Smooth muscle cell (in vitro differentiated cells): ENCODE measurements around the gene USF1. TPM values are rescaled to one million over a fixed set of nuclear protein-coding genes. Genes with fewer than 3 reads are reported as not detected.

ENCODE experiments used
- DNase-seq: peaks from one replicate; lab custom pipeline; 2025; ENCODE audit not compliant: unreplicated experiment; lab: John Stamatoyannopoulos, UW
- H2AFZ ChIP-seq: fragments of 200-600 bp; sonication (generic); 2 replicates; pipeline ENCODE4 v1.6.0; 2016; ENCODE audit warnings: antibody characterized with exemption, low read depth, mild to moderate bottlenecking
- H3F3A ChIP-seq: fragments of 200-600 bp; sonication (generic); 2 replicates; pipeline ENCODE4 v1.6.0; 2017; ENCODE audit warnings: antibody characterized with exemption, low read depth
- H3K27ac ChIP-seq: fragments of 200-600 bp; sonication (generic); 2 replicates; pipeline ENCODE4 v1.5.1; 2016; ENCODE audit warnings: low read depth, mild to moderate bottlenecking
- H3K27me3 ChIP-seq: fragments of 200-600 bp; sonication (generic); 2 replicates; pipeline ENCODE4 v1.6.1; 2016; ENCODE audit warnings: low read depth, mild to moderate bottlenecking
- H3K36me3 ChIP-seq: fragments of 200-600 bp; sonication (generic); 2 replicates; pipeline ENCODE4 v1.5.1; 2016; ENCODE audit warnings: low read depth
- H3K4me1 ChIP-seq: fragments of 200-600 bp; sonication (generic); 2 replicates; pipeline ENCODE4 v1.5.1; 2016; ENCODE audit warnings: low read depth
- H3K4me2 ChIP-seq: fragments of 200-600 bp; sonication (generic); 2 replicates; pipeline ENCODE4 v1.6.0; 2016; ENCODE audit warnings: mild to moderate bottlenecking
- H3K4me3 ChIP-seq: fragments of 200-600 bp; sonication (generic); 2 replicates; pipeline ENCODE4 v1.5.1; 2016; ENCODE audit warnings: mild to moderate bottlenecking
- H3K79me2 ChIP-seq: fragments of 200-600 bp; sonication (generic); 2 replicates; pipeline ENCODE4 v1.6.0; 2016; ENCODE audit warnings: low read depth, mild to moderate bottlenecking
- H3K9ac ChIP-seq: fragments of 200-600 bp; sonication (generic); 2 replicates; pipeline ENCODE4 v1.6.0; 2016; ENCODE audit warnings: low read depth
- H3K9me3 ChIP-seq: fragments of 200-600 bp; sonication (generic); replicated peaks from 2 replicates; pipeline ENCODE4 v1.5.1; 2016; ENCODE audit warnings: low read depth
- H4K20me1 ChIP-seq: fragments of 200-600 bp; sonication (generic); 2 replicates; pipeline ENCODE4 v1.6.0; 2016; ENCODE audit warnings: low read depth
- WGBS: methylation state at CpG from one replicate; pipeline ENCODE4 v1.1.7; 2016; ENCODE audit warnings: low lambda C conversion rate; 5-methylcytosine and 5-hydroxymethylcytosine counted together
- polyA plus RNA-seq: library from polyadenylated mRNA; unstranded; fragments of >200 nt; fragmentation: Nextera tagmentation; extraction: Ambion mirVana; gene quantifications from 2 replicates; pipeline ENCODE4 v1.2.1, GENCODE V29; 2016
- total RNA-seq: library from RNA; depleted of rRNA; stranded (reverse); fragments of >200 nt; gene quantifications from 2 replicates; pipeline ENCODE4 v1.2.3, GENCODE V29; 2014
- TF ChIP-seq, protein P1 (sequence below): fragments of 200-600 bp; sonication (generic); IDR thresholded peaks from 2 replicates; pipeline ENCODE4 v1.5.1; 2017; ENCODE audit warnings: borderline replicate concordance, mild to moderate bottlenecking, antibody characterized with exemption; ENCODE audit not compliant: insufficient read depth, poor library complexity, severe bottlenecking

USF1 gene
- total and polyA plus RNA-seq, 2 experiments from 2014 or later = 20.0 to 47.0 TPM

DNA sequence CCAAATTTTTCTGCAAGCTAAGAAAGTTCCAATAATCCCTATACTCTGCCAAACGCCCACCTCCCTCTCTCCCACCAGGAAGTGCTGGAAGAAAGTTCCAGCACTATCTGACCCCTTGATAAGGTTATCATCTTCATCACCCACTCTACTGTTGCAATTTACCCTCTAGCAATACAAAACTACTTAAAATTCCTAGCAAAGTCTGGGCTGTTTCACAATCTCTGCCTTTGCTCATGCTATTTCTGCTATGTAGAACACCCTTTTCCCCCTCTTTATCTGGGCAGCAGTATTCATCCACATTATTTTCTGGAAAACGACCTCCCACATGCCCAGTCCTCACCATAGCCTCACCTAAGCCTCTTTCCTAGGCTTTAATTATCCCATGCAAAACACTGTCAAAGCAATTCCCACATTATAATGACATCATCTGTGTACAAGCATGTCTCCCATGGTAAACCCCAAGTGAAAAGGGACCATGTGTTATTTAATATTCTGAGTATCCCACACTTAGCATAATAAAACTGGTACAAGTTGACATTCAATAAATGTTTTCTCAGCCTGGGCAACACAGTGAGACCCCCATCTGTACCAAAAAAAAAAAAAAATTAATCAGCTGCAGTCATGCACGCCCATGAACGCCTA is 36.8 kb downstream of the USF1 start:
- Histone ChIP-seq H3K4me2 (peak overlapping the region; percentile 13), H2AFZ (no peak overlapping the region), H3K36me3 (no peaks in the 10 kb centered on the region), H3K27me3 (no peaks in the 10 kb centered on the region), H3F3A (peaks cover 3% of the 10 kb centered on the region), H4K20me1 (peaks cover 52% of the 10 kb centered on the region), H3K4me1 (peaks cover 11% of the 10 kb centered on the region), H3K9me3 (no peaks in the 10 kb centered on the region), H3K79me2 (peaks cover 82% of the 10 kb centered on the region), H3K4me3 (no peak overlapping the region), H3K27ac (peak overlapping the region; percentile 59), H3K9ac (no peak overlapping the region)
- TF ChIP-seq, protein P1, sequence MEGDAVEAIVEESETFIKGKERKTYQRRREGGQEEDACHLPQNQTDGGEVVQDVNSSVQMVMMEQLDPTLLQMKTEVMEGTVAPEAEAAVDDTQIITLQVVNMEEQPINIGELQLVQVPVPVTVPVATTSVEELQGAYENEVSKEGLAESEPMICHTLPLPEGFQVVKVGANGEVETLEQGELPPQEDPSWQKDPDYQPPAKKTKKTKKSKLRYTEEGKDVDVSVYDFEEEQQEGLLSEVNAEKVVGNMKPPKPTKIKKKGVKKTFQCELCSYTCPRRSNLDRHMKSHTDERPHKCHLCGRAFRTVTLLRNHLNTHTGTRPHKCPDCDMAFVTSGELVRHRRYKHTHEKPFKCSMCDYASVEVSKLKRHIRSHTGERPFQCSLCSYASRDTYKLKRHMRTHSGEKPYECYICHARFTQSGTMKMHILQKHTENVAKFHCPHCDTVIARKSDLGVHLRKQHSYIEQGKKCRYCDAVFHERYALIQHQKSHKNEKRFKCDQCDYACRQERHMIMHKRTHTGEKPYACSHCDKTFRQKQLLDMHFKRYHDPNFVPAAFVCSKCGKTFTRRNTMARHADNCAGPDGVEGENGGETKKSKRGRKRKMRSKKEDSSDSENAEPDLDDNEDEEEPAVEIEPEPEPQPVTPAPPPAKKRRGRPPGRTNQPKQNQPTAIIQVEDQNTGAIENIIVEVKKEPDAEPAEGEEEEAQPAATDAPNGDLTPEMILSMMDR = no peak
- 46% methylated on average over 4 of the region's 4 CpGs for WGBS
- no peak for DNase-seq

DNA sequence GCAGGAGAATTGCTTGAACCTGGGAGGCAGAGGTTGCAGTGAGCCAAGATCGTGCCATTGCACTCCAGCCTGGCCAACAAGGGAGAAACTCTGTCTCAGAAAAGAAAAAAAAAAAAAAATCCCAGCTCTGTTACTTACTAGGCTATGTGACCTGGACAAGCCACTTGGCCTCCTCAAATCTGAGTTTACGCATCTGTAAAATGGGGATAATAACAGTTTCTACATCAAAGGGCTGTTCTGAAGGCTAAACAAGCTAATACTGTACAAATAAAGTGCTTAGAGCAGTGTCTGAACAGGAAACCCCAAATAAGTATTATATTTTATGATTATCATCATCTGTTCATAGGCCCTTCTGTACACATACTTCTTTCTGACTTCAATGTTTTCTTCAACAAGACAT is 38.4 kb downstream of the USF1 start:
- TF ChIP-seq, protein P1 = no peak
- Histone ChIP-seq H3K79me2 (peaks cover 79% of the 10 kb centered on the region), H3K9ac (no peak overlapping the region), H3K9me3 (no peaks in the 10 kb centered on the region), H3F3A (peaks cover 3% of the 10 kb centered on the region), H4K20me1 (peaks cover 56% of the 10 kb centered on the region), H3K4me3 (no peak overlapping the region), H3K27me3 (no peaks in the 10 kb centered on the region), H3K4me2 (no peak overlapping the region), H3K27ac (no peak overlapping the region), H3K36me3 (no peaks in the 10 kb centered on the region), H3K4me1 (no peaks in the 10 kb centered on the region), H2AFZ (no peak overlapping the region)
- DNase-seq = no peak
- WGBS = 92% methylated on average over 2 of the region's 2 CpGs

DNA sequence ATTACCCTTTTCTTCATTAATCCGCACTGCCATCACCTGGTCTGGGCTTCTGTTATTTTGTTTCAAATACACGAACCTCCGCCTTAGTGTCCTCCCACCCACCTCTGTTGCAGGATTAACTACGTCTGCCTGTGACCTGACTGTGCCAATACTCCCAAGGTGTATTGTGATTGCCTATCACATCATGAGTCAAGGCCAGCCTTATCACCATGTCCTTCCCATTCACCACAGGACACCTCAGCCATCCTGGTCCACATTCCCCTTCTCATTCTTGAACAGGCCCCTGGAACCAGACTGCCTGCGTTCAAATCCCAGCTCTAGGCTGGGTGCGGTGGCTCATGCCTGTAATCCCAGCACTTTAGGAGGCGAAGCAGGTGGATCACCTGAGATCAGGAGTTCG is 39.2 kb downstream of the USF1 start:
- H3K4me1 ChIP-seq = no peaks in the 10 kb centered on the region
- no peaks in the 10 kb centered on the region for H3K9me3 ChIP-seq
- H3K4me2 ChIP-seq = no peak overlapping the region
- H3K9ac ChIP-seq = no peak overlapping the region
- no peaks in the 10 kb centered on the region for H3K36me3 ChIP-seq
- no peaks in the 10 kb centered on the region for H3K27me3 ChIP-seq
- no peak overlapping the region for H3K27ac ChIP-seq
- H3K4me3 ChIP-seq = no peak overlapping the region
- peaks cover 3% of the 10 kb centered on the region for H3F3A ChIP-seq
- H4K20me1 ChIP-seq = peaks cover 60% of the 10 kb centered on the region
- TF ChIP-seq, protein P1 = no peak
- 93% methylated on average over 8 of the region's 8 CpGs for WGBS
- H2AFZ ChIP-seq = no peak overlapping the region
- no peak for DNase-seq
- peaks cover 74% of the 10 kb centered on the region for H3K79me2 ChIP-seq

DNA sequence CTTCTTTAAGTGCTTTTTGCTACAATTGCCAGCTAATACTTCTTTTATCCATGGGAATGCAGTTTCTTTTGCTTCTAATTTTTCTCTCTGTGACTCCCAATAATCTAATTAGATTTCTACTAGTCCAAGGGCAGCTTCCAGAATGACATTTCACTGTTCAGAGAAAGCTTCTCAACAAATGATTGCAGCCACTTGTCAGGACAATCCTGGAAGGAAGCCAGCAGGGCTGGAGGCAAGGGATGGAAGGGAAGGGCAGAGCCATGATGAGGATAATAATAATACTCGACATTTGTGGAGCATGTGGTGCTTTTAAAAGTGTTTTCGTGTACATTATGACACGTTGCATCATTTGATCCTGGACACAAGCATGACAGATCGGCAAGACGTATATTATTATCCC is 44.3 kb downstream of the USF1 start:
- Histone ChIP-seq H3K4me1 (no peaks in the 10 kb centered on the region), H3F3A (no peaks in the 10 kb centered on the region), H3K9me3 (no peaks in the 10 kb centered on the region), H4K20me1 (peaks cover 31% of the 10 kb centered on the region), H3K79me2 (peaks cover 32% of the 10 kb centered on the region), H3K9ac (no peak overlapping the region), H2AFZ (no peak overlapping the region), H3K27ac (no peak overlapping the region), H3K27me3 (no peaks in the 10 kb centered on the region), H3K36me3 (no peaks in the 10 kb centered on the region), H3K4me3 (no peak overlapping the region), H3K4me2 (no peak overlapping the region)
- TF ChIP-seq, protein P1 = no peak
- DNase-seq = no peak
- WGBS = 90% methylated on average over 5 of the region's 5 CpGs
